SK-N-SH treated with all-trans-retinoic acid at 6 μM for 48 hours (cell line): ENCODE measurements around the gene PLA2G6.

Experiments used
- ATAC-seq: fragments of 200-7000 bp; cut with Tn5 transposase; 3 replicates; pipeline ENCODE4 v1.9.1; 2020; ENCODE audit warnings: mild to moderate bottlenecking, moderate library complexity
- BACH2 ChIP-seq: fragments of 250-450 bp; sonication (Bioruptor Pico); IDR thresholded peaks from 2 replicates; pipeline ENCODE4 v1.9.0; 2021; ENCODE audit warnings: mild to moderate bottlenecking, borderline replicate concordance
- GLIS3 ChIP-seq: fragments of 250-450 bp; sonication (Bioruptor Pico); IDR thresholded peaks from 2 replicates; pipeline ENCODE4 v1.5.0; 2020; ENCODE audit warnings: mild to moderate bottlenecking, moderate library complexity
- ISL1 ChIP-seq: fragments of 250-450 bp; sonication (Bioruptor Pico); IDR thresholded peaks from 2 replicates; pipeline ENCODE4 v2.1.2; 2022; ENCODE audit warnings: mild to moderate bottlenecking, moderate library complexity
- OSR1 ChIP-seq: fragments of 250-450 bp; sonication (Bioruptor Pico); IDR thresholded peaks from 2 replicates; pipeline ENCODE4 v1.8.0; 2022; ENCODE audit warnings: moderate library complexity, mild to moderate bottlenecking, inconsistent platforms
- POU6F1 ChIP-seq: fragments of 250-450 bp; sonication (Bioruptor Pico); IDR thresholded peaks from 2 replicates; pipeline ENCODE4 v1.8.0; 2021; ENCODE audit warnings: low read depth, mild to moderate bottlenecking, moderate library complexity, borderline replicate concordance
- RARB ChIP-seq: fragments of 250-450 bp; sonication (Bioruptor Pico); IDR thresholded peaks from 2 replicates; pipeline ENCODE4 v1.8.0; 2021; ENCODE audit warnings: mild to moderate bottlenecking, moderate library complexity
- TOX ChIP-seq: fragments of 250-450 bp; sonication (Bioruptor Pico); IDR thresholded peaks from 2 replicates; pipeline ENCODE4 v1.8.0; 2021; ENCODE audit warnings: mild to moderate bottlenecking, moderate library complexity, borderline replicate concordance
- TSHZ2 ChIP-seq: fragments of 250-450 bp; sonication (Bioruptor Pico); IDR thresholded peaks from 2 replicates; pipeline ENCODE4 v1.5.0; 2020; ENCODE audit warnings: mild to moderate bottlenecking, moderate library complexity
- ZC3H10 ChIP-seq: fragments of 250-450 bp; sonication (Bioruptor Pico); IDR thresholded peaks from 2 replicates; pipeline ENCODE4 v1.5.1; 2021; ENCODE audit warnings: mild to moderate bottlenecking, moderate library complexity
- ZFP3 ChIP-seq: fragments of 250-450 bp; sonication (Bioruptor Pico); IDR thresholded peaks from 2 replicates; pipeline ENCODE4 v1.5.0; 2020; ENCODE audit warnings: mild to moderate bottlenecking, moderate library complexity
- ZFP30 ChIP-seq: fragments of 450-650 bp; formaldehyde crosslinking; IDR thresholded peaks from 2 replicates; pipeline ENCODE4 v1.5.0; 2022; ENCODE audit warnings: mild to moderate bottlenecking, moderate library complexity
- ZNF70 ChIP-seq: fragments of 450-650 bp; formaldehyde crosslinking; IDR thresholded peaks from 2 replicates; pipeline ENCODE4 v1.5.0; 2020; ENCODE audit warnings: mild to moderate bottlenecking, moderate library complexity
- ZNF8 ChIP-seq: fragments of 450-650 bp; formaldehyde crosslinking; IDR thresholded peaks from 2 replicates; pipeline ENCODE4 v1.5.0; 2020; ENCODE audit warnings: mild to moderate bottlenecking, moderate library complexity
- TF ChIP-seq, protein P1 (sequence below): fragments of 250-450 bp; sonication (Bioruptor Pico); IDR thresholded peaks from 2 replicates; pipeline ENCODE4 v1.8.0; 2020; ENCODE audit warnings: mild to moderate bottlenecking, moderate library complexity, borderline replicate concordance
- TF ChIP-seq, protein P2 (sequence below): fragments of 250-450 bp; sonication (Bioruptor Pico); IDR thresholded peaks from 2 replicates; pipeline ENCODE4 v1.5.1; 2020; ENCODE audit warnings: low read depth, mild to moderate bottlenecking, moderate library complexity

The PLA2G6 gene

DNA sequence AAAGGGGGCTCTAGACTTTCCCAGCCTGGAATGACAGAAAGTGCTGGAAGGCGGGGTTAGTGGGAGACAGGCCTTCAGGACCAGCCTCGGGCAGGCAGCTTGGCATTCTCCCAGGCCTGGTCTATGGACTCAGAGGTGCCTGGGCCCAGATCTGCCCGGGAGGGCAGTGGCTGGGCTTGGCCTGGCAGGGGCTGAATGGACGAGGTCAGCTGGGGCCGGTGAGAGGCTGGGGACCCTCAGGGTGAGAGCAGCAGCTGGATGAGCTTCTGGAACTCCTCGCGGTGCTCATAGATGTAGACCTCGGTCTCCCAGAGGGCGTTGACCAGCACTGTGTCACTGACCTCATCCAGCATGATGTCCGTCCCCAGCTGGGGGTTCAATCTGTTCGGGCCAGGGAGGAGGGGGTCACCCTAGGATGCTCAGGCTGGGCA is 69.7 kb downstream of the PLA2G6 start:
- TF ChIP-seq TSHZ2 (CRISPR knock-in tag): no peak
- TF ChIP-seq ZNF8: no peak
- no peak for TF ChIP-seq RARB (CRISPR knock-in tag)
- TF ChIP-seq, protein P1, sequence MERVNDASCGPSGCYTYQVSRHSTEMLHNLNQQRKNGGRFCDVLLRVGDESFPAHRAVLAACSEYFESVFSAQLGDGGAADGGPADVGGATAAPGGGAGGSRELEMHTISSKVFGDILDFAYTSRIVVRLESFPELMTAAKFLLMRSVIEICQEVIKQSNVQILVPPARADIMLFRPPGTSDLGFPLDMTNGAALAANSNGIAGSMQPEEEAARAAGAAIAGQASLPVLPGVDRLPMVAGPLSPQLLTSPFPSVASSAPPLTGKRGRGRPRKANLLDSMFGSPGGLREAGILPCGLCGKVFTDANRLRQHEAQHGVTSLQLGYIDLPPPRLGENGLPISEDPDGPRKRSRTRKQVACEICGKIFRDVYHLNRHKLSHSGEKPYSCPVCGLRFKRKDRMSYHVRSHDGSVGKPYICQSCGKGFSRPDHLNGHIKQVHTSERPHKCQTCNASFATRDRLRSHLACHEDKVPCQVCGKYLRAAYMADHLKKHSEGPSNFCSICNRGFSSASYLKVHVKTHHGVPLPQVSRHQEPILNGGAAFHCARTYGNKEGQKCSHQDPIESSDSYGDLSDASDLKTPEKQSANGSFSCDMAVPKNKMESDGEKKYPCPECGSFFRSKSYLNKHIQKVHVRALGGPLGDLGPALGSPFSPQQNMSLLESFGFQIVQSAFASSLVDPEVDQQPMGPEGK (CRISPR knock-in tag): no peak
- no peak for TF ChIP-seq ISL1 (CRISPR knock-in tag)
- TF ChIP-seq ZNF70 (CRISPR knock-in tag): no peak
- no peak for TF ChIP-seq ZFP3
- TF ChIP-seq ZC3H10 (CRISPR knock-in tag): no peak
- TF ChIP-seq, protein P2, sequence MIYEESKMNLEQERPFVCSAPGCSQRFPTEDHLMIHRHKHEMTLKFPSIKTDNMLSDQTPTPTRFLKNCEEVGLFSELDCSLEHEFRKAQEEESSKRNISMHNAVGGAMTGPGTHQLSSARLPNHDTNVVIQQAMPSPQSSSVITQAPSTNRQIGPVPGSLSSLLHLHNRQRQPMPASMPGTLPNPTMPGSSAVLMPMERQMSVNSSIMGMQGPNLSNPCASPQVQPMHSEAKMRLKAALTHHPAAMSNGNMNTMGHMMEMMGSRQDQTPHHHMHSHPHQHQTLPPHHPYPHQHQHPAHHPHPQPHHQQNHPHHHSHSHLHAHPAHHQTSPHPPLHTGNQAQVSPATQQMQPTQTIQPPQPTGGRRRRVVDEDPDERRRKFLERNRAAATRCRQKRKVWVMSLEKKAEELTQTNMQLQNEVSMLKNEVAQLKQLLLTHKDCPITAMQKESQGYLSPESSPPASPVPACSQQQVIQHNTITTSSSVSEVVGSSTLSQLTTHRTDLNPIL: no peak
- TF ChIP-seq OSR1 (CRISPR knock-in tag): no peak
- TF ChIP-seq POU6F1 (CRISPR knock-in tag): no peak
- ATAC-seq: no peak

- no peak for ATAC-seq
- no peak for TF ChIP-seq TOX (CRISPR knock-in tag)
- TF ChIP-seq GLIS3 (CRISPR knock-in tag): no peak
- TF ChIP-seq TSHZ2 (CRISPR knock-in tag): no peak
- TF ChIP-seq, protein P2: no peak
- TF ChIP-seq, protein P1 (CRISPR knock-in tag): no peak
- TF ChIP-seq BACH2 (CRISPR knock-in tag): no peak
- TF ChIP-seq ISL1 (CRISPR knock-in tag): no peak
- TF ChIP-seq ZFP30 (CRISPR knock-in tag): no peak
- TF ChIP-seq, all 23 proteins: peak for 0
Observed at GRCh38 chr22:38110863-38111852, 70.5 kb downstream of the PLA2G6 start.
